H1 (cell line): ENCODE measurements around the gene HS1BP3. TPM values are rescaled to one million over a fixed set of nuclear protein-coding genes. Genes with fewer than 3 reads are reported as not detected.

Experiments used
- EZH2 ChIP-seq: fragments of 200-600 bp; sonication (generic); IDR thresholded peaks from 2 replicates; pipeline ENCODE4 v1.7.1; 2012; ENCODE audit warnings: low read depth, mild to moderate bottlenecking, moderate library complexity, low read length, inconsistent platforms; ENCODE audit not compliant: severe bottlenecking
- JUN ChIP-seq: IDR thresholded peaks from 2 replicates; pipeline ENCODE4 v1.6.1; 2011; ENCODE audit warnings: low read depth, mild to moderate bottlenecking, improper control_type of control experiment, low read length
- KDM4A ChIP-seq: IDR thresholded peaks from one replicate; pipeline ENCODE4 v1.7.1; 2012; ENCODE audit warnings: low read depth, mild to moderate bottlenecking, moderate library complexity, low read length, inconsistent platforms; ENCODE audit not compliant: severe bottlenecking
- polyA plus RNA-seq, 7 experiments: library from polyadenylated mRNA; depleted of rRNA in 3 of 7; stranded (reverse) in 5 of 7; unstranded in 2 of 7; fragments of >200 nt in 5 of 7; fragments of 200-250 nt in 2 of 7; gene quantifications; 1 replicate in 5 of 7; 2 replicates in 1 of 7; 4 replicates in 1 of 7; pipeline versions ENCODE4 v1.2.1 to v1.2.3, GENCODE V29; 2011 to 2013; ENCODE audit warnings: missing spikeins in 2 of 7, mixed read lengths in 2 of 7
- total RNA-seq: library from RNA; stranded (reverse); fragmentation: NEBNext Ultra II Directional; extraction: Animal tissue kit (Norgen Biotek cat#: 25700); gene quantifications from 2 replicates; pipeline ENCODE4 v1.2.1, GENCODE V29; 2021
- TF ChIP-seq, protein P1 (sequence below): IDR thresholded peaks from 2 replicates; pipeline ENCODE4 v1.6.1; 2011; ENCODE audit warnings: low read depth, mild to moderate bottlenecking, low read length; ENCODE audit not compliant: insufficient read depth
- TF ChIP-seq, protein P2 (sequence below), 3 experiments: IDR thresholded peaks; 1 replicate in 2 of 3; 2 replicates in 1 of 3; pipeline versions ENCODE4 v1.5.1 to v1.6.1; 2011; ENCODE audit warnings: low read length in 3 of 3, mild to moderate bottlenecking in 3 of 3, inconsistent platforms in 2 of 3, low read depth in 1 of 3, moderate library complexity in 1 of 3; ENCODE audit not compliant: insufficient read depth in 1 of 3; ENCODE audit errors: control extremely low read depth in 1 of 3

Gene HS1BP3
- total and polyA plus RNA-seq, 2 of the 8 experiments (the other 6 are each of a cell fraction or from before 2014, with no cell fraction given) = 11.1 to 11.3 TPM

DNA sequence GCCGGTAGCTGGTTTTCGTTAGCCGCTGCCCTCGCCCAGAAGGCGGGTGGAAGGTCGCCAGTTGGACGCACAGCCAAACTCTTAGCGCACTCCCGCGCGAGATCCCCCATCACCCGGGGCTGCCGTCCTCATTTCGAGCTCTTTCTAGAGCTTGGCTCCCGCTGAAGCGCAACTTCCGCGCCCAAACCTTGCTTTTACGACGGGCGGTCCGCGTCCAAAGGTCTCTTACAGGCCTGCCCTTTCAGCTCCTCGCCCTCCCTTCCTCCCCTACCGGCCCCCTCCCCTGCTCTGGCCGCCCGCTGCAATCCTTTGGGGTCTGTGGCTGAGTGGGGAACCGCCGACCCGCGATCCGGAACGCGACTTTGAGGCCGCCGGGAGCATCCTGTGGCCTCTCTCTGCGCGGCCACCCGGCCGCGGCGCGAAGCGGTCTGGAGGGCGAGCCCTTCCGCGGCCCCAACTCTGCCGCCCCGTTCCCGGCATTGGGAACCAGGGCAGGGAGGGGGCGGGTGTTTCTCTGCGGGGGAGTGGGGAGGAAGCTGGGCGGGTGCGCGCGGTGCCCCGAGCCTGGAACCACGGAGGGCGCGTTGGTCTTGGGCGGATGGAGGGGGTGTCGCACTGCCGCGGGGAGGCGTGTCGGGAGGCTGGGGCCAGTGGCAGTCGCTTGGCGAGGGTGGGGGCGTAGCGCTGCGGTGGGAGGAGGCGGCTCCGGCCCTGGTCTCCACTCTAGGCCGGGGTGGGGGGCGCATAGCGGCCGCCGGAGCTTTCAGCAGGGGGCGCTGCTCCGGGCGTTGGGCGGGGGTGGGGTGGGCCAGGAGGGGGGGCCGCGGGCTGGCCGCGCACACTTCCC lies 15.6 kb upstream of the HS1BP3 start, which contains the start of gene GDF7 (continued):
- TF ChIP-seq JUN (no peak), EZH2 (peak; percentile 91), KDM4A (peak; percentile 87)
- TF ChIP-seq, protein P1, sequence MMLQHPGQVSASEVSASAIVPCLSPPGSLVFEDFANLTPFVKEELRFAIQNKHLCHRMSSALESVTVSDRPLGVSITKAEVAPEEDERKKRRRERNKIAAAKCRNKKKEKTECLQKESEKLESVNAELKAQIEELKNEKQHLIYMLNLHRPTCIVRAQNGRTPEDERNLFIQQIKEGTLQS = no peak
- TF ChIP-seq, protein P2, sequence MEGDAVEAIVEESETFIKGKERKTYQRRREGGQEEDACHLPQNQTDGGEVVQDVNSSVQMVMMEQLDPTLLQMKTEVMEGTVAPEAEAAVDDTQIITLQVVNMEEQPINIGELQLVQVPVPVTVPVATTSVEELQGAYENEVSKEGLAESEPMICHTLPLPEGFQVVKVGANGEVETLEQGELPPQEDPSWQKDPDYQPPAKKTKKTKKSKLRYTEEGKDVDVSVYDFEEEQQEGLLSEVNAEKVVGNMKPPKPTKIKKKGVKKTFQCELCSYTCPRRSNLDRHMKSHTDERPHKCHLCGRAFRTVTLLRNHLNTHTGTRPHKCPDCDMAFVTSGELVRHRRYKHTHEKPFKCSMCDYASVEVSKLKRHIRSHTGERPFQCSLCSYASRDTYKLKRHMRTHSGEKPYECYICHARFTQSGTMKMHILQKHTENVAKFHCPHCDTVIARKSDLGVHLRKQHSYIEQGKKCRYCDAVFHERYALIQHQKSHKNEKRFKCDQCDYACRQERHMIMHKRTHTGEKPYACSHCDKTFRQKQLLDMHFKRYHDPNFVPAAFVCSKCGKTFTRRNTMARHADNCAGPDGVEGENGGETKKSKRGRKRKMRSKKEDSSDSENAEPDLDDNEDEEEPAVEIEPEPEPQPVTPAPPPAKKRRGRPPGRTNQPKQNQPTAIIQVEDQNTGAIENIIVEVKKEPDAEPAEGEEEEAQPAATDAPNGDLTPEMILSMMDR (IDR thresholded peaks at IDR 0.05; ENCODE audit: control extremely low read depth in 1 of 3, insufficient read depth in 1 of 3, low read depth in 1 of 3, low read length in 3 of 3) = peak in 1 of 3 experiments; percentile 35; a peak in 2 of 4 replicates
